ENCODE results near the gene ACP2. TPM values are rescaled to one million over a fixed set of nuclear protein-coding genes. Genes with fewer than 3 reads are reported as not detected.

ACP2 gene
- total RNA-seq, 4 donors from 2014 or later: 20.4 to 38.0 (median 26.5) TPM

- no peak for DNase-seq
- no peaks in the 10 kb centered on the region for H3K27me3 ChIP-seq
- WGBS, 2 donors: 92 to 95% methylated on average over 5 of the region's 6 CpGs
- TF ChIP-seq CTCF (IDR thresholded peaks at IDR 0.05) (no peak), POLR2A (IDR thresholded peaks at IDR 0.05) (no peak)
- peaks cover 0 to 20% (median 0%) of the 10 kb centered on the region in 3 donors for H3K36me3 ChIP-seq
- H3K27ac ChIP-seq: no peak overlapping the region
- no peaks in the 10 kb centered on the region for H3K9me3 ChIP-seq
- no peak overlapping the region for H3K4me3 ChIP-seq
- peaks cover 15 to 39% (median 19%) of the 10 kb centered on the region in 3 donors for H3K4me1 ChIP-seq
- intact Hi-C loops (cut with DNase I): no loop called here
These were observed 15.5 kb upstream of the ACP2 start for GRCh38 chr11:47264119-47264518.

GRCh38 chr11:47261291-47261800 lies 12.7 kb upstream of the ACP2 start:
- intact Hi-C loops (cut with DNase I): no loop called here
- 86% methylated on average over 11 to 15 of the region's 22 CpGs for WGBS, 2 donors
- peaks cover 25 to 48% (median 28%) of the 10 kb centered on the region in 3 donors for H3K4me1 ChIP-seq
- peaks cover 0 to 20% (median 0%) of the 10 kb centered on the region in 3 donors for H3K36me3 ChIP-seq
- H3K4me3 ChIP-seq: no peak overlapping the region
- no peak overlapping the region for H3K27ac ChIP-seq
- TF ChIP-seq CTCF (IDR thresholded peaks at IDR 0.05) (no peak), POLR2A (IDR thresholded peaks at IDR 0.05) (no peak)
- DNase-seq: no peak
- H3K27me3 ChIP-seq: no peaks in the 10 kb centered on the region
- H3K9me3 ChIP-seq: no peaks in the 10 kb centered on the region

GRCh38 chr11:47260366-47260765 lies 11.8 kb upstream of the ACP2 start:
- Histone ChIP-seq H3K27ac (no peak overlapping the region), H3K9me3 (no peaks in the 10 kb centered on the region), H3K27me3 (no peaks in the 10 kb centered on the region), H3K4me3 (no peak overlapping the region), H3K36me3 (peaks cover 0 to 20% (median 0%) of the 10 kb centered on the region in 3 donors), H3K4me1 (peaks cover 28 to 54% (median 28%) of the 10 kb centered on the region in 3 donors)
- intact Hi-C loops (cut with DNase I): no loop called here
- DNase-seq: no peak
- WGBS, 2 donors: 86 to 95% methylated on average over 14 to 19 of the region's 19 CpGs
- TF ChIP-seq CTCF (IDR thresholded peaks at IDR 0.05) (no peak), POLR2A (IDR thresholded peaks at IDR 0.05) (no peak)

- intact Hi-C loops (cut with DNase I): loop anchor here (5.0 kb wide), 1 partner anchor 82 kb away; the partner anchor contains the start of gene ARFGAP2
These were observed 10.8 kb upstream of the ACP2 start for GRCh38 chr11:47259232-47259977.

More at GRCh38 chr11:47259232-47259977, 10.8 kb upstream of the ACP2 start:
- WGBS, 2 donors: 38 to 54% methylated on average over 7 to 8 of the region's 10 CpGs
- no peaks in the 10 kb centered on the region for H3K9me3 ChIP-seq
- H3K4me3 ChIP-seq: peak overlapping the region in 2 of 4 donors; percentile 7 to 24
- H3K36me3 ChIP-seq: peaks cover 0 to 20% (median 0%) of the 10 kb centered on the region in 3 donors
- DNase-seq: no peak
- peak overlapping the region in 2 of 4 donors; percentile 13 to 60 for H3K27ac ChIP-seq
- no peaks in the 10 kb centered on the region for H3K27me3 ChIP-seq
- TF ChIP-seq POLR2A (IDR thresholded peaks at IDR 0.05) (no peak), CTCF (IDR thresholded peaks at IDR 0.05) (peak; percentile 37 to 67 (median 53))
- H3K4me1 ChIP-seq: peaks cover 28 to 56% (median 35%) of the 10 kb centered on the region in 3 donors

Measured in esophagus squamous epithelium (tissue), 5 donors.